ENCODE data around the gene DLG2.

DNA sequence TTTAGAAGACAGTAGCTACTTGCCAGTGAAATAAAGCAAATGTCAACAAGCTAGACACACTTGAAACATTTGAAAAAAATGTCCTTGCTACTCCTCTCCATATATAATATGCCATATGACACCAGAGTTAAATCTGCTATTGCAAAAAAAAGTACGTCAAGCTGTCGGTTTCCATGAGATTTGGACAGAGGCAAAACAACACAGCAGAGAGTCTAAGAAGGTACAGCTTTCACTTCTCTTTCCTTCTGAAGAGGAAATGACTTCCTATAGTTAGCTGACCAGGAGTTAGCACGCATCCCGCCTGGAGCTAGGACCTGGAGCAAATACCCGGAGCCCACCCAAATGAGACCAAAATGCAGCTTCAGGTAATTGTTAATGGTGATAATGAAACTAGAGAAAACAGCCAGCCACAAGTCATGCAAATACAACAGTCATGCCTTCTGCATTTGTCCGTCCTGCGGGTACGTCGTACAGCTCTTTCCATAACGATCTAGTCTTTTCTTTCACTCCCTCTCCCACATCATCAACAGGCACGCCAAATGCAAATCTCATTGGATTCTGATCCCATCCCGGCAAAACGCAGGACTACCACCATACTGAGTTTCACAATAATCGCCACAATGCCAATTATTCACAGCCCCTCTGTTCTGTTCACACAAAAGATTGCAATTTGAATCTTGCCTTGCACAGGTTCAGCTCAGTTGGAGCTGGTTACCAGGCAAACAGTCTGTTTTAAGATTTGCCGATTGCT lies 1945.9 kb downstream of the DLG2 start:
- TF ChIP-seq, protein P1, sequence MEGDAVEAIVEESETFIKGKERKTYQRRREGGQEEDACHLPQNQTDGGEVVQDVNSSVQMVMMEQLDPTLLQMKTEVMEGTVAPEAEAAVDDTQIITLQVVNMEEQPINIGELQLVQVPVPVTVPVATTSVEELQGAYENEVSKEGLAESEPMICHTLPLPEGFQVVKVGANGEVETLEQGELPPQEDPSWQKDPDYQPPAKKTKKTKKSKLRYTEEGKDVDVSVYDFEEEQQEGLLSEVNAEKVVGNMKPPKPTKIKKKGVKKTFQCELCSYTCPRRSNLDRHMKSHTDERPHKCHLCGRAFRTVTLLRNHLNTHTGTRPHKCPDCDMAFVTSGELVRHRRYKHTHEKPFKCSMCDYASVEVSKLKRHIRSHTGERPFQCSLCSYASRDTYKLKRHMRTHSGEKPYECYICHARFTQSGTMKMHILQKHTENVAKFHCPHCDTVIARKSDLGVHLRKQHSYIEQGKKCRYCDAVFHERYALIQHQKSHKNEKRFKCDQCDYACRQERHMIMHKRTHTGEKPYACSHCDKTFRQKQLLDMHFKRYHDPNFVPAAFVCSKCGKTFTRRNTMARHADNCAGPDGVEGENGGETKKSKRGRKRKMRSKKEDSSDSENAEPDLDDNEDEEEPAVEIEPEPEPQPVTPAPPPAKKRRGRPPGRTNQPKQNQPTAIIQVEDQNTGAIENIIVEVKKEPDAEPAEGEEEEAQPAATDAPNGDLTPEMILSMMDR (IDR thresholded peaks at IDR 0.05; ENCODE audit: insufficient read depth, low read depth, low read length): no peak
- TF ChIP-seq EZH2 (IDR thresholded peaks at IDR 0.05; ENCODE audit: insufficient read depth, low read length): no peak
